PC-3 (cell line): ENCODE data around the gene ENDOV.

ENCODE experiments used
- CTCF ChIP-seq: fragments of 300-600 bp; sonication (generic); conservative IDR thresholded peaks from 2 replicates; pipeline ENCODE4 v1.5.1; 2017; ENCODE audit warnings: antibody characterized with exemption, low read depth, mild to moderate bottlenecking, low read length
- EZH2 ChIP-seq: fragments of 300-600 bp; sonication (generic); IDR thresholded peaks from one replicate; pipeline ENCODE4 v1.6.1; 2017; ENCODE audit warnings: antibody characterized with exemption, mild to moderate bottlenecking, low read length; ENCODE audit not compliant: unreplicated experiment
- EZH2phosphoT487 ChIP-seq: fragments of 300-600 bp; sonication (generic); IDR thresholded peaks from 2 replicates; pipeline ENCODE4 v1.6.1; 2018; ENCODE audit warnings: mild to moderate bottlenecking, antibody characterized with exemption, low read length, borderline replicate concordance

DNA sequence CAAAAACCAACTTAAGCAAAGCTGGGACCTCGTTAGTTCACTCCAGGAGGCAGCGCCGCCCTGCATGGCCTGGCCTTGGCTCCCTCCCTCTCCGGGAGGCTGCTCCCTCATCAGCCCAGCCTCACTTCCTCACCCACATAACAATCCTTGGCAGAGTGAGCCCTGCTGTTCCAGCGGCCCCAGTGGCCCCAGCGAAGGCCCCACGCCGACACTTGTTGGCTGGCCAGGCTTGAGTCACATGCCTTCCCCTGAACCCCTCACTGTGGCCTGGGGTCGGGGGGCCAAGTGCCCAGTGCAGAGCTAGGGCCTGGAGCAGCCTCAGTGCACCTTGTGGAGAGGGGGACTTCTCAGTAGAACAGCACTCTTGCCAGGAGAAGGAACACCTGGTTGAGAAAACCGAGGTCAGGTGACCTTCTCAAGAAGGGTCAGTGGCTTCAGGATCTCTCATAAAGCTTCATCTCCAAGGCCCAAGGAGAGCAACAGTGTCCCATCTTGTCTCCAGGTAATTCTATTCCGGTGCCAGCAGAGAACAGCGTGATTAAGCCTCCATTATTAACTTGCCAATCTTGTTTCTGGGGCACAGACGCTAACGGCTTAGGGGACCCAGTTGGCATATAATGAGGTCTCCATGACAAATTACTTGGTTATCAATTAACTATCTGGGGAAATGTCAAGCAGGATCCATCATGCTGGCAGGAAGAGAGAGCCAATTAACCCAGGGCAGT lies 26.8 kb downstream of the ENDOV start:
- no peak for TF ChIP-seq CTCF
- TF ChIP-seq EZH2, result no peak
- TF ChIP-seq EZH2phosphoT487, result no peak
